HepG2 (cell line): Measurements from ENCODE around the gene TNRC18. TPM values are rescaled to one million over a fixed set of nuclear protein-coding genes. Genes with fewer than 3 reads are reported as not detected.

Experiments
- ARNTL ChIP-seq: sonication (generic); formaldehyde crosslinking; IDR thresholded peaks from 2 replicates; pipeline ENCODE4 v1.4.0; 2020; ENCODE audit warnings: mild to moderate bottlenecking, missing genetic modification reagents
- ATF3 ChIP-seq: sonication (generic); formaldehyde crosslinking; IDR thresholded peaks from 2 replicates; pipeline ENCODE4 v1.4.0; 2020; ENCODE audit warnings: missing genetic modification reagents
- DDIT3 ChIP-seq: sonication (generic); formaldehyde crosslinking; IDR thresholded peaks from 2 replicates; pipeline ENCODE4 v1.4.0; 2020; ENCODE audit warnings: mild to moderate bottlenecking, missing genetic modification reagents
- E2F2 ChIP-seq: sonication (generic); formaldehyde crosslinking; IDR thresholded peaks from 2 replicates; pipeline ENCODE4 v1.4.0; 2020; ENCODE audit warnings: missing genetic modification reagents, borderline replicate concordance
- HDAC6 ChIP-seq: fragments of 200-600 bp; sonication (generic); IDR thresholded peaks from 2 replicates; pipeline ENCODE4 v1.7.0; 2017; ENCODE audit warnings: mild to moderate bottlenecking, antibody characterized with exemption, low read length, low read depth
- HES4 ChIP-seq: sonication (generic); formaldehyde crosslinking; IDR thresholded peaks from 2 replicates; pipeline ENCODE4 v1.9.0; 2021; ENCODE audit warnings: mild to moderate bottlenecking, missing genetic modification reagents, borderline replicate concordance
- IKZF1 ChIP-seq: fragments of 450-650 bp; IDR thresholded peaks from 2 replicates; pipeline ENCODE4 v1.7.1; 2016
- MED1 ChIP-seq: sonication (generic); formaldehyde crosslinking; IDR thresholded peaks from 2 replicates; pipeline ENCODE4 v1.4.0; 2020; ENCODE audit warnings: missing genetic modification reagents
- NFE2 ChIP-seq: sonication (generic); formaldehyde crosslinking; IDR thresholded peaks from 2 replicates; pipeline ENCODE4 v1.4.0; 2020; ENCODE audit warnings: missing genetic modification reagents
- NFE2L1 ChIP-seq: sonication (generic); formaldehyde crosslinking; IDR thresholded peaks from 2 replicates; pipeline ENCODE4 v1.4.0; 2020; ENCODE audit warnings: missing genetic modification reagents, mild to moderate bottlenecking, borderline replicate concordance
- NRL ChIP-seq: sonication (generic); formaldehyde crosslinking; IDR thresholded peaks from 2 replicates; pipeline ENCODE4 v1.5.0; 2020; ENCODE audit warnings: missing genetic modification reagents, mild to moderate bottlenecking, moderate library complexity, borderline replicate concordance
- SKIL ChIP-seq: sonication (generic); formaldehyde crosslinking; IDR thresholded peaks from 2 replicates; pipeline ENCODE4 v1.8.0; 2022; ENCODE audit warnings: missing genetic modification reagents, mild to moderate bottlenecking, moderate library complexity, borderline replicate concordance
- XRCC5 ChIP-seq: fragments of 200-400 bp; formaldehyde crosslinking; optimal IDR thresholded peaks from 2 replicates; pipeline ENCODE3; 2017; ENCODE audit warnings: mild to moderate bottlenecking, low read length
- ZNF138 ChIP-seq: sonication (generic); formaldehyde crosslinking; IDR thresholded peaks from 2 replicates; pipeline ENCODE4 v1.5.0; 2020; ENCODE audit warnings: mild to moderate bottlenecking, low read depth, missing genetic modification reagents
- ZNF24 ChIP-seq: fragments of 450-650 bp; IDR thresholded peaks from 2 replicates; pipeline ENCODE4 v1.6.1; 2017; ENCODE audit warnings: antibody characterized with exemption, mild to moderate bottlenecking
- ZNF263 ChIP-seq: sonication (generic); formaldehyde crosslinking; IDR thresholded peaks from 2 replicates; pipeline ENCODE4 v1.4.0; 2020; ENCODE audit warnings: missing genetic modification reagents
- ZNF33A ChIP-seq: sonication (generic); formaldehyde crosslinking; IDR thresholded peaks from 2 replicates; pipeline ENCODE4 v1.5.1; 2020; ENCODE audit warnings: missing genetic modification reagents, mild to moderate bottlenecking, moderate library complexity, borderline replicate concordance
- ZNF34 ChIP-seq: sonication (generic); formaldehyde crosslinking; IDR thresholded peaks from 2 replicates; pipeline ENCODE4 v1.4.0; 2020; ENCODE audit warnings: mild to moderate bottlenecking, missing genetic modification reagents, borderline replicate concordance
- ZNF503 ChIP-seq: sonication (generic); formaldehyde crosslinking; IDR thresholded peaks from 2 replicates; pipeline ENCODE4 v1.4.0; 2020; ENCODE audit warnings: missing genetic modification reagents
- ZNF569 ChIP-seq: sonication (generic); formaldehyde crosslinking; IDR thresholded peaks from 2 replicates; pipeline ENCODE4 v1.5.0; 2020; ENCODE audit warnings: mild to moderate bottlenecking, missing genetic modification reagents, moderate library complexity, borderline replicate concordance
- ZNF598 ChIP-seq: sonication (generic); formaldehyde crosslinking; IDR thresholded peaks from 2 replicates; pipeline ENCODE4 v1.5.1; 2020; ENCODE audit warnings: mild to moderate bottlenecking, missing genetic modification reagents, borderline replicate concordance
- ZNF713 ChIP-seq: sonication (generic); formaldehyde crosslinking; IDR thresholded peaks from 2 replicates; pipeline ENCODE4 v1.4.0; 2020; ENCODE audit warnings: mild to moderate bottlenecking, missing genetic modification reagents
- ZSCAN20 ChIP-seq: sonication (generic); formaldehyde crosslinking; IDR thresholded peaks from 2 replicates; pipeline ENCODE4 v1.4.0; 2020; ENCODE audit warnings: missing genetic modification reagents, mild to moderate bottlenecking, borderline replicate concordance
- ZSCAN21 ChIP-seq: sonication (generic); formaldehyde crosslinking; IDR thresholded peaks from 2 replicates; pipeline ENCODE4 v1.8.0; 2022; ENCODE audit warnings: mild to moderate bottlenecking, missing genetic modification reagents, moderate library complexity, borderline replicate concordance
- polyA plus RNA-seq, 8 experiments: library from polyadenylated mRNA; depleted of rRNA in 3 of 8; stranded (reverse) in 7 of 8; unstranded in 1 of 8; fragments of >200 nt; fragmentation: Illumina TruSeq in 4 of 8; extraction: Trizol in 4 of 8; gene quantifications; 2 replicates each; pipeline versions ENCODE4 v1.2.1 to v1.2.3, GENCODE V29; 2011 to 2016; ENCODE audit warnings: low read depth in 4 of 8, missing spikeins in 1 of 8, mixed read lengths in 1 of 8; ENCODE audit not compliant: insufficient read depth in 1 of 8
- total RNA-seq, 5 experiments: library from RNA; depleted of rRNA; stranded (reverse); fragments of >200 nt; fragmentation: Illumina TruSeq; extraction: Trizol; gene quantifications; 2 replicates each; pipeline ENCODE4 v1.2.3, GENCODE V29; 2016; ENCODE audit warnings: low read depth in 1 of 5

The TNRC18 gene
- total and polyA plus RNA-seq, 2 of the 13 experiments (the other 11 are each of a cell fraction or from before 2014, with no cell fraction given), result 11.7 to 17.4 TPM

- peak; percentile 58; the same call in 1 of the 2 replicates for TF ChIP-seq SKIL
- no peak for TF ChIP-seq ZNF138 (CRISPR knock-in tag)
- TF ChIP-seq ZNF263 (CRISPR knock-in tag), result no peak
- no peak for TF ChIP-seq ZNF598
- TF ChIP-seq XRCC5, result no peak
- TF ChIP-seq ATF3 (CRISPR knock-in tag), result no peak
- TF ChIP-seq ZNF34 (CRISPR knock-in tag), result peak; percentile 66; the same call in 1 of the 2 replicates
- no peak for TF ChIP-seq HDAC6
- no peak for TF ChIP-seq DDIT3 (CRISPR knock-in tag)
- TF ChIP-seq NFE2L1 (CRISPR knock-in tag), result no peak
- TF ChIP-seq MED1 (CRISPR knock-in tag), result peak; percentile 10; the same call in 1 of the 2 replicates
- TF ChIP-seq NFE2 (CRISPR knock-in tag), result no peak
- no peak for TF ChIP-seq E2F2 (CRISPR knock-in tag)
- peak; percentile 65; the same call in 1 of the 2 replicates for TF ChIP-seq ZNF503 (CRISPR knock-in tag)
- no peak for TF ChIP-seq IKZF1
- TF ChIP-seq ZSCAN21 (CRISPR knock-in tag), result peak; percentile 64; the same call in 1 of the 2 replicates
- TF ChIP-seq ZNF33A (CRISPR knock-in tag), result no peak
- TF ChIP-seq ZNF24, result no peak
- TF ChIP-seq ZNF713 (CRISPR knock-in tag), result no peak
- TF ChIP-seq ZSCAN20 (CRISPR knock-in tag), result no peak
- no peak for TF ChIP-seq ARNTL
- TF ChIP-seq NRL (CRISPR knock-in tag), result peak; percentile 72
- TF ChIP-seq ZNF569 (CRISPR knock-in tag), result no peak
- TF ChIP-seq HES4, result no peak
These were observed 16.2 kb upstream of the TNRC18 start (continued) for GRCh38 chr7:5439572-5440496.
